Neural crest cell (in vitro differentiated cells): ENCODE data around the gene SMIM14. TPM values are rescaled to one million over a fixed set of nuclear protein-coding genes. Genes with fewer than 3 reads are reported as not detected.

ENCODE experiments used
- DNase-seq: peaks from one replicate; pipeline ENCODE4 v3.0.0; 2021; ENCODE audit warnings: low read depth, mixed read lengths, low spot score
- H3K27ac Mint-ChIP-seq: one replicate; pipeline ENCODE4 v1.8.0; 2021; ENCODE audit warnings: mild to moderate bottlenecking, mixed read lengths; ENCODE audit not compliant: unreplicated experiment
- H3K27me3 Mint-ChIP-seq: 2 replicates; pipeline ENCODE4 v1.8.0; 2021; ENCODE audit warnings: low read depth, mild to moderate bottlenecking, mixed read lengths
- H3K36me3 Mint-ChIP-seq: 2 replicates; pipeline ENCODE4 v1.8.0; 2021; ENCODE audit warnings: low read depth, mild to moderate bottlenecking, mixed read lengths
- H3K4me1 Mint-ChIP-seq: 2 replicates; pipeline ENCODE4 v1.8.0; 2021; ENCODE audit warnings: mixed read lengths
- H3K4me3 Mint-ChIP-seq: one replicate; pipeline ENCODE4 v1.8.0; 2021; ENCODE audit warnings: mild to moderate bottlenecking, mixed read lengths
- H3K9me3 Mint-ChIP-seq: 2 replicates; pipeline ENCODE4 v1.8.0; 2021; ENCODE audit warnings: mixed read lengths
- CTCF ChIP-seq: fragments of 200-600 bp; sonication (generic); conservative IDR thresholded peaks from 2 replicates; pipeline ENCODE4 v1.5.0; 2021; ENCODE audit warnings: antibody characterized with exemption, mild to moderate bottlenecking
- total RNA-seq: library from RNA; stranded (reverse); gene quantifications from 2 replicates; pipeline ENCODE4 v1.2.1, GENCODE V29; 2021

The SMIM14 gene
- total RNA-seq, 1 donor from 2014 or later = 7.9 TPM

GRCh38 chr4:39498727-39499020 lies 140.0 kb downstream of the SMIM14 start:
- Mint-ChIP-seq H3K27ac (no peak overlapping the region), H3K4me1 (no peaks in the 10 kb centered on the region), H3K36me3 (peaks cover 16% of the 10 kb centered on the region), H3K4me3 (no peak overlapping the region), H3K9me3 (no peaks in the 10 kb centered on the region), H3K27me3 (no peaks in the 10 kb centered on the region)
- TF ChIP-seq CTCF = no peak
- DNase-seq = no peak

- Mint-ChIP-seq H3K4me1 (no peaks in the 10 kb centered on the region), H3K36me3 (peaks cover 11% of the 10 kb centered on the region), H3K27ac (no peak overlapping the region), H3K4me3 (no peak overlapping the region), H3K9me3 (no peaks in the 10 kb centered on the region), H3K27me3 (no peaks in the 10 kb centered on the region)
- no peak for TF ChIP-seq CTCF
- DNase-seq = no peak
These were observed 140.5 kb downstream of the SMIM14 start for GRCh38 chr4:39497909-39498726.

Other genes with a start within 250 kb of the SMIM14 start
- not detected in 2 replicates for gene KLB, start 231.9 kb downstream of the SMIM14 start, total RNA-seq
- 1,529 and 1,562 TPM in 2 replicates for gene RPL9, start 179.9 kb downstream of the SMIM14 start, total RNA-seq
- gene LIAS, start 179.8 kb downstream of the SMIM14 start, total RNA-seq = 17.6 and 19.0 TPM in 2 replicates
- gene UGDH, start 111.4 kb downstream of the SMIM14 start, total RNA-seq = 110 and 111 TPM in 2 replicates
- 79.3 and 94.0 TPM in 2 replicates for gene UBE2K, start 59.3 kb upstream of the SMIM14 start, total RNA-seq